HG02571 (cell line): ENCODE data around the gene ZSCAN30.
"Not testable (repeated sequence)": the region's sequence is repeated elsewhere in the genome, so short reads cannot be mapped to it uniquely, and the experiment has no call there.

Experiments used
- ATAC-seq: cut with Tn5 transposase; IDR thresholded peaks from one replicate; pipeline ENCODE4 v1.9.1; 2021; ENCODE audit warnings: mild to moderate bottlenecking, moderate library complexity; ENCODE audit not compliant: unreplicated experiment

The ZSCAN30 gene

GRCh38 chr18:35239314-35239713 lies 50.7 kb downstream of the ZSCAN30 start:
- no peak for ATAC-seq

GRCh38 chr18:35236571-35237363 lies 53.3 kb downstream of the ZSCAN30 start:
- no peak for ATAC-seq

- ATAC-seq: peak; percentile 74
These were observed 59.0 kb downstream of the ZSCAN30 start for GRCh38 chr18:35231052-35231451.

GRCh38 chr18:35227254-35227653 lies 62.8 kb downstream of the ZSCAN30 start:
- no peak for ATAC-seq

- no peak for ATAC-seq
These were observed 66.2 kb downstream of the ZSCAN30 start for GRCh38 chr18:35223797-35224196.

GRCh38 chr18:35220424-35220823 lies 69.6 kb downstream of the ZSCAN30 start:
- ATAC-seq: no peak

- ATAC-seq: not testable (repeated sequence)
These were observed 70.7 kb downstream of the ZSCAN30 start for GRCh38 chr18:35219331-35219730.

GRCh38 chr18:35216611-35217010 lies 73.4 kb downstream of the ZSCAN30 start:
- not testable (repeated sequence) for ATAC-seq

- ATAC-seq: no peak
These were observed 75.0 kb downstream of the ZSCAN30 start for GRCh38 chr18:35215026-35215425.

GRCh38 chr18:35205746-35206458 lies 84.1 kb downstream of the ZSCAN30 start:
- not testable (repeated sequence) for ATAC-seq

GRCh38 chr18:35205199-35205712 lies 84.8 kb downstream of the ZSCAN30 start:
- no peak for ATAC-seq

GRCh38 chr18:35203067-35203466 lies 87.0 kb downstream of the ZSCAN30 start:
- ATAC-seq: no peak

GRCh38 chr18:35201256-35201931 lies 88.6 kb downstream of the ZSCAN30 start:
- no peak for ATAC-seq
